NCI-H187 treated with DMSO at 0.1 percent for 48 hours (cell line): ENCODE data around the gene AVP.

Experiments
- DNase-seq: peaks from one replicate; lab custom pipeline; 2025; lab: John Stamatoyannopoulos, UW

The AVP gene

DNA sequence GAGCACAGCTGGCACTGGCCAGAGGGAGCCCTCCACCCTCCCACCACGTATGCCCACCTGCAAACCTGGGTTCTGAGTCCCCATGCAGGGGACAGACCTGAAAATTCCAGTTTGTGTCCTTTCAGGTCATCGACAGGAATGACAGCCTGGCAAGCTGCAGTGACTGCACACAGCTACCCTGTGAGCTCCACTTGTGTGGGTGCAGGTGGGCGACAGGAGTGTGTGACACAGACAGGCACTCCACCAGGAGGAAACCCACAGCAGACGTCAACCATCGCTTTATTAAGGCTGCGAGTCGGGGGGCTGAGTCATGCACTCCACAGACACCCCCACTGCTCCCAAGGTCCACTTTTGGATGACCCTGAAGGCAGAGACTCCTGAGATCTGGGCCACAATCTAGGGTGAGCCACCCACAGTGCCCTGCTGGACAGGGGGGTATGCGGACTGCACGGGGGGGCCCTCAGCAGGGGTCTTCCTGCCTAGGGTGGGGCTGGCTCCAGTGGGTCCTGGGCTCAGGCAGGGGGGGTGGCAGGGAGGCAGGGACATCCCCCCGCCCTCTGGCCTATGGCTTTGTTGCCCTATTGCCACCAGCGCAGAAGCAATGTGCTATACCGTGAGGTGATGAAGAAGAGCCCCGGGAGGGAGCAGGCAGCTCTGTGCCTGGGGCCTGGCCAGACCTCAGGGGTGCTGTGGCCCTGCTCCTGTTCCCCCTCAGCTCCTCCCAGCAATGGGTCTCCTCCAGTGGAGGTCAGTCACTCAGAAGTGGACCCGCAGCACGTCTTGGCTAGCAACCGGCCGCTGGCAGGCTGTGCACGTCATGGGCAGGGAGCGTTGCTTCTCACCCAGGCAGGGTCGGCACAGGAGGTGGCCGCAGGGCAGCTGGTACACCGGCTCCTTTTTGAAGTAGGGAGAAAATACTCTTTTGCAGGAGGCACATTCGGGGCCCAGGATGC lies 25.1 kb upstream of the AVP start:
- DNase-seq: no peak

- no peak for DNase-seq
Measured at GRCh38 chr20:3107464-3108025, 23.0 kb upstream of the AVP start.

DNA sequence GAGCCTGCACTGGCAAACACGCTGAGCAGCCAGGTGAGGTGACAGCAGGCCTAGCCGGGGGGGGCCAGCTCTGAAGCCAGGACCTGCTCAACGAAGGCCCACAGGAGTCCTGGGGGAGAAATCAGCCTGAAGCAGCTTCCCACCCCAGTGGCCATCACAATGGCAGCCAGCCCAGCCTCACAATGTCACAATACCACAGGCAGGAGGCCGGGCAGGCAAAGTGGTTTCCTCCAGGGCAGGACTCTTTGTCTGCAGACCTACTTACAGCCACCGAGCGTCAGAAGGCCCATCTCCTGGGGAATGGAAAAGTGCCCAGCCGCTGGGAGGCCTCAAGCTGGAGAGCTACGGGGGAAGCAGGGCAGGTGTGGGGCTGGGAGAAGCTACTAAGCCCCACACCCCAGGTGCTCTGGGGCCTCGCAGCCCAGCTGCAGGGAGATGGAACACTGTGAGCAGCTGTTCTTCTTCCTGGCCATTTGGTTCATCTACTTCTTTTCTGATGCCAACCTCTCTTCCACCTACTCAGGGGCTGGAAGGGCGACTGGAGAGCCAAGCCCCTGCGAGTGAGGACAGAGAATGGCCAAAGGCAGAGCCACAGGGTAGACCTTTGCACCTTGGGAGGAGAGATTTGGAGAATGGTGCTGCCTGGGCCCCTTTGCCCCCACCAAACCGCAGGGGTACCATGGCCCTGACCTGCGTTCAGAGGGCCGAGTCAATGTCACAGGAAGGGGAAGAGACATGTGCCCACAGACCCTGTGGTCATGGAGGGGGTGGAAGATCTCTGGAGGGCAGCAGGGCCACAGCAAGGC lies 22.3 kb upstream of the AVP start:
- DNase-seq: peak; percentile 69

DNA sequence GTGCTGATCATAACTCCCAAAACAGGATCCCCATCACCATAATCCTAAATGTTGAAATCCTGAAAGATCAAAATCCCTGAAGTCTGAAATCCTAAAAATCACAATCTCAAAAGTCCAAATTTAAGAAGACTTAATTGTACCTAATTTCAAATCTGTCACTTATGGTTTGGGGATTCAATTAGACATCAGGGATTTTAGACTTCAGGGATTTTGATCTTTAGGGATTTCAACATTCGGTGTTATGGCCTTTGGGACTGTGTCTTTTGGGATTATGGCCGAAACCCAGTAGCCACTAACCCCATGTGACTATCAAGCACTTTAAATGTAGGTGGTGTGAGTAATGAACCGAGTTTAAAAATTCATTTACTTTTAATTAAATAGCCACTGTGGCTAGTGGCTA lies 21.7 kb upstream of the AVP start:
- DNase-seq: no peak

GRCh38 chr20:3105256-3106137 lies 21.0 kb upstream of the AVP start:
- no peak for DNase-seq

GRCh38 chr20:3103369-3104032 lies 19.0 kb upstream of the AVP start:
- no peak for DNase-seq

DNA sequence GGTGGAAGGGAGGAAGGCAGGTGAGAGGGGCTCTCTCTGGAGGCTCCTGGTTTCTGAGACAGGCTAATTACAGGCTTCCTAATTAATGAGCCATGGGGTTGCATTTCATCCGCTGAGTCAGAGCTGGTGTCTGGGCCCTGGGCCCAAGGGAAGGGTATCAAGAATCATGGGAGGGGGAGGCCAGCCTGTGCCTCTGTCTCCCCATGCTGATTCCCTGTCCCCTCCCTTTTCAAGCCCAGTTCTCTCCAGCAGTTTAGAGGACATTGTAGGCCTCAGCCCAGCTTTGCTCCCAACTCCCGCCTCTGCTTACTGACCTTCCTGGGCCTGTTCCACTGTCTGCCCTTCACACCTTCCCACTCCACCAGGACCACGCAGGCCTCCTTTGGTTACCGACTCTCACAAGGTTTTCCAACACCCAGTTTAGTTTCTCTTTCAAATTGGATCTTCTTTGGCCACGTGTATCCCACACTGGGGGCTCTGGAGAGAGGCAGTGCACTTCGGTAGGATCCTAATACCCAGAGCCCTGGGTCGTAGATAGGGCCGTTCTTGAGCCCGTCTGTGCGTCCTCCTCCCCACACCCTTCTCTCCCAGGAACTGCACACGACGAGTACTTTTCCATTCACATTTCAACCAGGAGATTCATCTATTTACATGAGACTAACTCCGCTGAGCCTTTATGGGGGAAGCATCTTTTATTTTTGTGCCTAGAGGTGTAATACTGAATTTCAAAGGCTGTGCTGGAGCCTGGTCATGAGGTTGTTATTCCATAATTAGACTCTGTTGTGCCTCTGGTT lies 18.2 kb upstream of the AVP start:
- DNase-seq: no peak

DNA sequence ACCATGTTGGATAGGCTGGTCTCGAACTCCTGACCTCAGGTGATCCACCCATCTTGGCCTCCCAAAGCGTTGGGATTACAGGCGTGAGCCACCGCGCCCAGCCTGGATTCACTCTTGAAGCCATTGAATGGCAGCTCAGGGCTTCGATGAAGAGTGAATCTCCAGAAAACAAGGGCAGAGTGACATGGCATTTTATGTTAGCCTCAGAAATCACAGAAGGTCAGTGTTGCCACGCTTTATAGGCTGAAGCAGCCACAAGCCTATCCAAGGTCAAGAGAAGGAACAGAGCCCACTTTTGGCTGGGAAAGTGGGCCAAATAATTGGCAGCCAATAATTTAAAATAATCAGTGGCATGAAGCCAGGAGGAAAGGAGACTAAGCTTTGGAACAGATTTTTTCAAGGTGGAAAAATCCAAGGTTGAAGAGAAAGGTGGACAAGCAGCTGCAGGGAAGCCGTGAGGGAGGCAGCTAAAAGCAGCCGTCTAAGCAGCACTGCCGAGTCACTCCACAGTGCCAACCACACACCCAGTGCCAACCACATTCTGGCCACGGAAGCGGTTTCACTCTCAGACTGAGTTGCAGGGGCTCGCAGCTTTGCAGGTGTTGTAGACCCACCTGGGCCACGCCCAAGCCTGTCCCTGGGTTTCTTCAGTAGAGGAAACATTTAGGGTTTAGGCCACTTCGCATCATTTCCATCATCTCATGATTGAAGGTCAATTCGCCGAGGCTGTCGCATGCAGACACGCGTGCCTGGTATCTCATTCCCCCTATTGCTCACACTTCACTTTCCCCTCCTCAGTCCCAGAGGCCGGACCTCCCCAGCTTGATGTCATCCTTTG lies 17.4 kb upstream of the AVP start:
- no peak for DNase-seq

- no peak for DNase-seq
Measured at GRCh38 chr20:3101251-3101650, 16.7 kb upstream of the AVP start.

DNA sequence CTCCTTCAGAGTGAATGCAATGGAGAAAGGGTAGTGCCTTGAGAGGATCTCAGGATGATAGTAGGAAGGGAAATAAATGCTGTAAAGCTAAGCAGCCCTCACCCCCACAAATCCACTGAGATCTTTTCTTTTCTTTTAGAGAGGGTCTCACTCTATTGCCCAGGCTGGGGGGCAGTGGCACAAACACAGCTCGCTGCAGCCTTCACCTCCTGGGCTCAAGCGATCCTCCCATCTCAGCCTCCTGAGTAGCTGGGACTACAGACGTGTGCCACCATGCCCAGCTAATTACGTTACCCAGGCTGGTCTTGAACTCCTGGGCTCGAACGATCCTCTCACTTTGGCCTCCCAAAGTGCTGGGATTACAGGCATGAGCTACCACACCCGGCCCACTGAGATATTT lies 16.0 kb upstream of the AVP start:
- DNase-seq: no peak

- DNase-seq: no peak
Measured at GRCh38 chr20:3094848-3095629, 10.5 kb upstream of the AVP start.

DNA sequence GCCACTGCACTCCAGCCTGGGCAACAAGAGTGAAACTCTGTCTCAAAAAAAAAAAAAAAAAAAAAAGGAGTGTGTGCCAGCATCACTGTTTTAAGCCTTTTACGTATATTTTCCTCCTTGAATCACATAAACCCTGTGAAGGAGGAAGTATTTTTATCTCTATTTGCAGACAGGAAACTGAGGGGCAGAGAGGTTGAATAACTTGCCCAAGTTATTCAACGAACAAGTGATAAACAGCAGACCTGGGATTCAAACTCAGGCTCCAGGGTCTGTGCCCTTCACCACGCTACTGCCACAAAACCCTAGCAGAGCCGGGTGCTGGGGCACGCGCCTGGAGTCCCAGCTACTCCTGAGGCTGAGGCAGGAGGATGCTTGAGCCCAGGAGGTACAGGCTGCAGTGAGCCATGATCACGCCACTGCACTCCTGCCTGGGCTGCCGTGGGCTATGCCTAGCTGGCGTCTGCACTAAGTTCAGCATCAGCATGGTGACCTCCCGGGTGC lies 9.4 kb upstream of the AVP start:
- no peak for DNase-seq

- DNase-seq: no peak
Measured at GRCh38 chr20:3092611-3093379, 8.3 kb upstream of the AVP start.

DNA sequence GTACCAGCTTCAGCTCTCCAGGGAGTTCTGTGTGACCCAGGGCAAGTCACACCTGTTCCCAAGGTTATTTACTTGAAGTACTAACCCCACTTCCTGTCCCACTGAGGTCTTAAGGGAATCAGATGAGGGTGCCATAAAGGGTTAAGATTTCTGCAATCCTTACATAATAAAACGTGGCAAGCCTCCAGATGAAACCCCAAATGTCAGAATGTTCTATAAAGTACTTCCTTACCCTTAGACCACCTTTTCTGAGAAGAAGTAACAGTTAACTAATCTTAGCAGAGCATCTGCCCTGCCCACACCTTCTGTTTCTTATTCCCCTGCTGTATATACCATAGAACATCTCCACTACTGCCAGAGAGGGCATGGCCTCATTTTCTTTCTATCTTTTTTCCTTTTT lies 6.0 kb upstream of the AVP start:
- no peak for DNase-seq

DNA sequence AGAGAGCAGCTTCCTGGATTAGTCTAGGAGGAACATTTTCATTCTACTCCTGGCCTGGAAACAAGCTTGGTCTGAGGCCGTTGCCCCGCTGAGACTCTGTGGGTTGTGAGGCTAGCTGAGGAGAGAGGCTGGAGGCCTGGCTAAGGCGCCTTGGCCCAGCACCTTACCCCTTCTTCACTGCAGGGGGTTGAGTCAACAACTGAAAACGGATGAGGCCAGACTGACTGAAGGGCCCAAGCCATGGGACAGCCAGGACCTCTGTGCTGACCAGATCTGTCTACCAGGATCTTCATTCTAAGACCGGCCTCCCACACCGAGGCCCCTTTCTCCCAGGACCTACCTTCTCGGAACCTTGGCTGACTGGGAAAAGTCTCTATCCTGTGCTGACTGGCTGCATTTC lies 3.5 kb upstream of the AVP start:
- no peak for DNase-seq

- DNase-seq: no peak
Measured at GRCh38 chr20:3085571-3086072, 1.1 kb upstream of the AVP start.

DNA sequence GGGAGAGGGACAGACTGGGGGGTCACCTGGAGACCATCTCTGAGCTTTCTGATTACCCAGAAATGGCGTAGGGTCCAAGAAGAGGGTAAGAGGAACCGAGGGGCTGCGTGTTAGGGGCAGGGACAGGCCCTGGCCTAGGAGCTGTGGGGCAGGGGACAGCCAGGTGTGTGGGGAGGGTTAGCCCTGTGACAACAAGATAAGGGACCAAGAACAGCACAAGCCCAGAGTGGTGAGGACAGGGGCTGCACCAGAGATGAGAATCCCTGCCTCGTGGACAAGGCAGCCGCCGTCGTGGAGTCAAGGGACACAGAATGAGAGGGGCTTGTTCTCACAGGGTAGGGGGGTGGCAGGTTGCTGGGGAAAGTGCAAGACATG lies 449 bp upstream of the AVP start:
- no peak for DNase-seq
